ENCODE measurements around the gene PPP1R14B.

- peak; percentile 16; the same call in 1 of the 2 replicates for TF ChIP-seq MYC (IDR thresholded peaks at IDR 0.05; ENCODE audit: low read depth, low read length)
- no peak for TF ChIP-seq CTCF (IDR thresholded peaks at IDR 0.05; ENCODE audit: low read depth, low read length)
Observed at GRCh38 chr11:64230985-64231365, 15.8 kb downstream of the PPP1R14B start.

All from NB4 (cell line).